IMR-90 (cell line): ENCODE measurements around the gene GALNT17. TPM values are rescaled to one million over a fixed set of nuclear protein-coding genes. Genes with fewer than 3 reads are reported as not detected.

Experiments
- ATAC-seq: fragments of 200-7000 bp; cut with Tn5 transposase; 2 replicates; pipeline ENCODE4 v1.9.1; 2020; ENCODE audit warnings: low read depth, mild to moderate bottlenecking, moderate library complexity
- BruUV-seq: library from RNA; stranded (reverse); fragments of 400-500 nt; replicated peaks from 2 replicates; lab custom pipeline; 2021; lab: Mats Ljungman, UMichigan
- CTCF ChIA-PET: fragments of 300-600 bp; formaldehyde crosslinking; extraction: SDS; loops from one replicate; lab custom pipeline; 2021; ENCODE audit warnings: antibody characterized with exemption; lab: Yijun Ruan, JAX
- POLR2A ChIA-PET: fragments of 300-600 bp; sonication (Branson Sonifier 250); formaldehyde crosslinking; loops from one replicate; lab custom pipeline; 2022; ENCODE audit warnings: antibody characterized with exemption; ENCODE audit not compliant: unreplicated experiment; lab: Charles Lee
- DNase-seq: peaks from one replicate; pipeline ENCODE4 v3.0.0; 2013
- H2AFZ ChIP-seq: replicated peaks from 2 replicates; pipeline ENCODE3; 2013; ENCODE audit warnings: low read length, mild to moderate bottlenecking; ENCODE audit not compliant: poor library complexity
- H2AK5ac ChIP-seq: 2 replicates; pipeline ENCODE4 v1.6.1; 2013; ENCODE audit warnings: low read depth, low read length, inconsistent platforms
- H2AK9ac ChIP-seq: replicated peaks from 2 replicates; pipeline ENCODE3; 2013; ENCODE audit warnings: mild to moderate bottlenecking, low read depth, low read length, moderate library complexity; ENCODE audit not compliant: poor library complexity
- H2BK120ac ChIP-seq: 2 replicates; pipeline ENCODE4 v1.6.1; 2013; ENCODE audit warnings: low read depth, low read length, inconsistent platforms
- H2BK15ac ChIP-seq: 3 replicates; pipeline ENCODE4 v1.6.1; 2013; ENCODE audit warnings: low read depth, low read length, inconsistent platforms
- H2BK20ac ChIP-seq: 2 replicates; pipeline ENCODE4 v1.6.1; 2013; ENCODE audit warnings: low read depth, mild to moderate bottlenecking, inconsistent platforms, low read length, moderate library complexity
- H2BK5ac ChIP-seq: 2 replicates; pipeline ENCODE4 v1.6.1; 2013; ENCODE audit warnings: mild to moderate bottlenecking, low read depth, low read length, inconsistent platforms; ENCODE audit not compliant: poor library complexity, severe bottlenecking
- H3K14ac ChIP-seq: replicated peaks from 2 replicates; pipeline ENCODE4 v1.6.1; 2013; ENCODE audit warnings: low read depth, low read length, inconsistent platforms
- H3K18ac ChIP-seq: 2 replicates; pipeline ENCODE4 v1.6.1; 2013; ENCODE audit warnings: low read depth, low read length, control low read depth
- H3K23ac ChIP-seq: 2 replicates; pipeline ENCODE4 v1.6.1; 2013; ENCODE audit warnings: low read depth, low read length, inconsistent platforms
- H3K27ac ChIP-seq: 2 replicates; pipeline ENCODE4 v1.5.1; 2013; ENCODE audit warnings: mild to moderate bottlenecking, control low read depth, low read length; ENCODE audit not compliant: insufficient read depth
- H3K27me3 ChIP-seq: 2 replicates; pipeline ENCODE4 v1.6.1; 2013; ENCODE audit warnings: low read length; ENCODE audit not compliant: control insufficient read depth, insufficient read depth
- H3K36me3 ChIP-seq: 2 replicates; pipeline ENCODE4 v1.6.1; 2013; ENCODE audit warnings: low read length, mixed read lengths; ENCODE audit not compliant: control insufficient read depth, insufficient read depth
- H3K4ac ChIP-seq: 2 replicates; pipeline ENCODE4 v1.6.1; 2013; ENCODE audit warnings: low read depth, low read length, inconsistent platforms
- H3K4me1 ChIP-seq: 2 replicates; pipeline ENCODE4 v1.6.1; 2013; ENCODE audit warnings: low read length, mixed read lengths; ENCODE audit not compliant: control insufficient read depth, insufficient read depth
- H3K4me2 ChIP-seq: 2 replicates; pipeline ENCODE4 v1.6.1; 2013; ENCODE audit warnings: low read depth, mild to moderate bottlenecking, control low read depth, low read length, moderate library complexity
- H3K4me3 ChIP-seq: 2 replicates; pipeline ENCODE4 v1.5.1; 2013; ENCODE audit warnings: low read depth, mild to moderate bottlenecking, control low read depth, low read length, moderate library complexity; ENCODE audit not compliant: insufficient read depth
- H3K56ac ChIP-seq: 2 replicates; pipeline ENCODE4 v1.6.1; 2013; ENCODE audit warnings: low read length, inconsistent platforms; ENCODE audit not compliant: insufficient read depth; ENCODE audit errors: extremely low read depth
- H3K79me1 ChIP-seq, 2 experiments: 2 replicates each; pipeline ENCODE4 v1.6.1; 2013; ENCODE audit warnings: low read length in 2 of 2, inconsistent platforms in 1 of 2, low read depth in 1 of 2
- H3K9ac ChIP-seq: 2 replicates; pipeline ENCODE4 v1.6.1; 2013; ENCODE audit warnings: low read depth, low read length, control low read depth
- H3K9me1 ChIP-seq: 2 replicates; pipeline ENCODE4 v1.6.1; 2013; ENCODE audit warnings: low read length, inconsistent platforms; ENCODE audit not compliant: insufficient read depth
- H3K9me3 ChIP-seq: 2 replicates; pipeline ENCODE4 v1.6.1; 2013; ENCODE audit warnings: low read length; ENCODE audit not compliant: control insufficient read depth, insufficient read depth
- H4K20me1 ChIP-seq: 2 replicates; pipeline ENCODE4 v1.6.1; 2013; ENCODE audit warnings: low read length, inconsistent platforms; ENCODE audit not compliant: insufficient read depth
- H4K5ac ChIP-seq: 2 replicates; pipeline ENCODE4 v1.6.1; 2013; ENCODE audit warnings: mild to moderate bottlenecking, low read depth, low read length, control low read depth
- H4K8ac ChIP-seq, 2 experiments: 2 replicates each; pipeline ENCODE4 v1.6.1; 2013; ENCODE audit warnings: low read depth in 2 of 2, low read length in 2 of 2, control low read depth in 1 of 2, inconsistent platforms in 1 of 2
- H4K91ac ChIP-seq: 2 replicates; pipeline ENCODE4 v1.6.1; 2013; ENCODE audit warnings: low read depth, low read length, inconsistent platforms; ENCODE audit not compliant: insufficient read depth
- CHD1 ChIP-seq: IDR thresholded peaks from 2 replicates; pipeline ENCODE4 v1.6.1; 2012; ENCODE audit warnings: low read depth, low read length, improper control_type of control experiment
- FOS ChIP-seq: fragments of 150-350 bp; IDR thresholded peaks from 2 replicates; pipeline ENCODE4 v1.6.1; 2016; ENCODE audit warnings: low read depth, low read length
- SMC3 ChIP-seq: fragments of 150-350 bp; IDR thresholded peaks from 2 replicates; pipeline ENCODE4 v1.6.1; 2016; ENCODE audit warnings: low read depth, mild to moderate bottlenecking, antibody characterized with exemption, low read length, moderate library complexity
- WGBS, 2 experiments: methylation state at CpG; one replicate each; pipeline versions ENCODE4 v1.1.5 to v1.1.7; 2013; ENCODE audit warnings: missing lambda C conversion rate in 2 of 2; ENCODE audit not compliant: insufficient read length in 1 of 2; ENCODE audit errors: extremely low coverage in 2 of 2; 5-methylcytosine and 5-hydroxymethylcytosine counted together
- dilution Hi-C: fragments of 300-500 bp; cut with HindIII; formaldehyde crosslinking; loops from one replicate; pipeline ENCODE4 v1.14.3; 2018; ENCODE audit warnings: low sequenced_read_pairs; ENCODE audit not compliant: unreplicated experiment
- in situ Hi-C: fragments of 300-500 bp; cut with MboI; formaldehyde crosslinking; loops from 3 replicates; pipeline ENCODE4 v1.14.3; 2019; ENCODE audit warnings: low sequenced_read_pairs, inconsistent platforms, mixed read lengths
- intact Hi-C: fragments of 100-400 bp; cut with micrococcal nuclease; formaldehyde crosslinking; loops from 2 replicates; pipeline ENCODE4 v1.10.0; 2022
- polyA plus RNA-seq, 3 experiments: library from polyadenylated mRNA; depleted of rRNA; stranded (reverse); fragments of >200 nt; gene quantifications; 2 replicates each; pipeline ENCODE4 v1.2.3, GENCODE V29; 2012; ENCODE audit warnings: low replicate concordance in 1 of 3
- total RNA-seq: library from RNA; depleted of rRNA; stranded (reverse); fragments of >200 nt; gene quantifications from 2 replicates; pipeline ENCODE4 v1.2.3, GENCODE V29; 2012
- TF ChIP-seq, protein P1 (sequence below): conservative IDR thresholded peaks from 2 replicates; pipeline ENCODE4 v1.5.1; 2012; ENCODE audit warnings: mild to moderate bottlenecking, low read depth, low read length, improper control_type of control experiment

GALNT17 gene
- total and polyA plus RNA-seq, 2 of the 4 experiments (the other 2 are of a cell fraction): not detected

- CTCF ChIA-PET: no interaction called here
- Histone ChIP-seq H3K9ac (no peak overlapping the region), H2BK120ac (no peak overlapping the region), H3K4me3 (no peak overlapping the region), H2AK5ac (no peak overlapping the region), H4K8ac (no peak overlapping the region), H4K91ac (no peak overlapping the region), H3K4me2 (no peak overlapping the region), H4K20me1 (no peaks in the 10 kb centered on the region), H2BK15ac (no peak overlapping the region), H2BK20ac (no peak overlapping the region), H3K27me3 (no peaks in the 10 kb centered on the region), H3K9me1 (no peaks in the 10 kb centered on the region), H2BK5ac (no peak overlapping the region), H2AFZ (no peak overlapping the region), H3K9me3 (peaks cover 15% of the 10 kb centered on the region), H3K4me1 (no peaks in the 10 kb centered on the region), H4K5ac (no peak overlapping the region), H3K27ac (no peak overlapping the region), H3K14ac (no peak overlapping the region), H3K79me1 (no peaks in the 10 kb centered on the region), H2AK9ac (no peak overlapping the region), H3K36me3 (no peaks in the 10 kb centered on the region), H3K18ac (no peak overlapping the region), H3K56ac (no peak overlapping the region), H3K4ac (no peak overlapping the region), H3K23ac (no peak overlapping the region)
- DNase-seq (no peak), ATAC-seq (no peak)
- 44% methylated on average over 6 of the region's 9 CpGs; no CpG with 5 or more reads in 1 of the 2 experiments for WGBS, 2 experiments
- no TSS peak for BruUV-seq
- dilution Hi-C loops (no loop called here), in situ Hi-C loops (no loop called here), intact Hi-C loops (no loop called here)
- no peak for TF ChIP-seq SMC3
- TF ChIP-seq FOS: no peak
- no peak for TF ChIP-seq CHD1
- TF ChIP-seq, protein P1, sequence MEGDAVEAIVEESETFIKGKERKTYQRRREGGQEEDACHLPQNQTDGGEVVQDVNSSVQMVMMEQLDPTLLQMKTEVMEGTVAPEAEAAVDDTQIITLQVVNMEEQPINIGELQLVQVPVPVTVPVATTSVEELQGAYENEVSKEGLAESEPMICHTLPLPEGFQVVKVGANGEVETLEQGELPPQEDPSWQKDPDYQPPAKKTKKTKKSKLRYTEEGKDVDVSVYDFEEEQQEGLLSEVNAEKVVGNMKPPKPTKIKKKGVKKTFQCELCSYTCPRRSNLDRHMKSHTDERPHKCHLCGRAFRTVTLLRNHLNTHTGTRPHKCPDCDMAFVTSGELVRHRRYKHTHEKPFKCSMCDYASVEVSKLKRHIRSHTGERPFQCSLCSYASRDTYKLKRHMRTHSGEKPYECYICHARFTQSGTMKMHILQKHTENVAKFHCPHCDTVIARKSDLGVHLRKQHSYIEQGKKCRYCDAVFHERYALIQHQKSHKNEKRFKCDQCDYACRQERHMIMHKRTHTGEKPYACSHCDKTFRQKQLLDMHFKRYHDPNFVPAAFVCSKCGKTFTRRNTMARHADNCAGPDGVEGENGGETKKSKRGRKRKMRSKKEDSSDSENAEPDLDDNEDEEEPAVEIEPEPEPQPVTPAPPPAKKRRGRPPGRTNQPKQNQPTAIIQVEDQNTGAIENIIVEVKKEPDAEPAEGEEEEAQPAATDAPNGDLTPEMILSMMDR: no peak
- POLR2A ChIA-PET: no interaction called here
These were observed 329.6 kb downstream of the GALNT17 start for GRCh38 chr7:71461572-71461971.
